Upper lobe of left lung (tissue), 4 donors: ENCODE data around the gene POLN.

Experiments
- EP300 ChIP-seq, 4 donors: sonication (generic); formaldehyde crosslinking; IDR thresholded peaks; one replicate each; pipeline ENCODE4 v1.5.1; 2017; ENCODE audit warnings: antibody characterized with exemption in 4 of 4, control low read depth in 2 of 4
- POLR2A ChIP-seq, 4 donors: fragments of 450-650 bp; IDR thresholded peaks; one replicate each; pipeline ENCODE4 v1.5.1; 2016 to 2017; ENCODE audit warnings: antibody characterized with exemption in 4 of 4, mild to moderate bottlenecking in 2 of 4
- POLR2AphosphoS5 ChIP-seq, 2 donors: sonication (generic); formaldehyde crosslinking; IDR thresholded peaks; one replicate each; pipeline ENCODE4 v1.5.1; 2017; ENCODE audit warnings: antibody characterized with exemption in 2 of 2
- TF ChIP-seq, protein P1 (sequence below), 6 experiments: fragments of 450-650 bp in 4 of 6; fragments of 200-600 bp in 2 of 6; sonication (generic) in 2 of 6; IDR thresholded peaks; one replicate each; pipeline ENCODE4 v1.5.1; 2016 to 2019; ENCODE audit warnings: antibody characterized with exemption in 6 of 6

DNA sequence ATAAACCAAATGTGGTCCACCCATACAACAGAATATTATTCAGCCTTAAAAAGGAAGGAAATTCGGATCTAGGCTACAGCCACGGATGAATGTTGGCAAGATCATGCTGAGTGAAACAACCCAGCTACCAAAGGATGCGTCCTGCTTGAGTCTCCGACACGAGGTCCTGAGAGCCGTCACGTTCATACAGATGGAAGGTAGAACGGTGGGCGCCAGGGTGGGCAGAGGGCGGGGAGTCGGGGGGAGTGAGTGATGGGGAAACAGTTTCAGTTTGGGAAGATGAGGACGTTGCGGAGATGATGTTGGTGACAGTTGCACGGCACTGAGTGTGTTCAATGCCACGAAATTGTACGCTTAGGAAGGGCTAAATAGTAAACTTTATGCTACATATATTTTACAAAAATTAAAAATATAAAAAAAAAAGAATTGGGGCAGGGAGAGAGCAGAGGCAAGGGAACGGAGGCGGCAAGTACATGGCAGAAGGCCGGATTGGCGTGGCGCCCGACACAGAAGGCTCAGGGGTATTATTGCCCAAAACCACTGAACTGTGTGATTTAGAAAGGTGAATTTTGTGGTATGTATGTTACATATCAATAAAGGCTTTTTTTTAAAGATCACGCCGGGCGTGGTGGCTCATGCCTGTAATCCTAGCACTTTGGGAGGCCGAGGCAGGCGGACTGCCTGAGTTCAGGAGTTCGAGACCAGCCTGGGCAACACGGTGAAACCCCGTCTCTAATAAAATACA is 34.8 kb upstream of the POLN start:
- TF ChIP-seq, protein P1, sequence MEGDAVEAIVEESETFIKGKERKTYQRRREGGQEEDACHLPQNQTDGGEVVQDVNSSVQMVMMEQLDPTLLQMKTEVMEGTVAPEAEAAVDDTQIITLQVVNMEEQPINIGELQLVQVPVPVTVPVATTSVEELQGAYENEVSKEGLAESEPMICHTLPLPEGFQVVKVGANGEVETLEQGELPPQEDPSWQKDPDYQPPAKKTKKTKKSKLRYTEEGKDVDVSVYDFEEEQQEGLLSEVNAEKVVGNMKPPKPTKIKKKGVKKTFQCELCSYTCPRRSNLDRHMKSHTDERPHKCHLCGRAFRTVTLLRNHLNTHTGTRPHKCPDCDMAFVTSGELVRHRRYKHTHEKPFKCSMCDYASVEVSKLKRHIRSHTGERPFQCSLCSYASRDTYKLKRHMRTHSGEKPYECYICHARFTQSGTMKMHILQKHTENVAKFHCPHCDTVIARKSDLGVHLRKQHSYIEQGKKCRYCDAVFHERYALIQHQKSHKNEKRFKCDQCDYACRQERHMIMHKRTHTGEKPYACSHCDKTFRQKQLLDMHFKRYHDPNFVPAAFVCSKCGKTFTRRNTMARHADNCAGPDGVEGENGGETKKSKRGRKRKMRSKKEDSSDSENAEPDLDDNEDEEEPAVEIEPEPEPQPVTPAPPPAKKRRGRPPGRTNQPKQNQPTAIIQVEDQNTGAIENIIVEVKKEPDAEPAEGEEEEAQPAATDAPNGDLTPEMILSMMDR (IDR thresholded peaks at IDR 0.05) = no peak
- TF ChIP-seq EP300 (IDR thresholded peaks at IDR 0.05) (no peak), POLR2A (IDR thresholded peaks at IDR 0.05) (no peak), POLR2AphosphoS5 (IDR thresholded peaks at IDR 0.05) (no peak)
